Activated CD4-positive, alpha-beta T cell treated with anti-CD3 and anti-CD28 coated beads, Interleukin-2, amount 50 U/mL, for 48 hours (primary cell): ENCODE data around the gene ZBTB7B.
"Not testable (repeated sequence)": the region's sequence is repeated elsewhere in the genome, so short reads cannot be mapped to it uniquely, and the experiment has no call there.

Experiments used
- DNase-seq, 2 experiments: peaks; one replicate each; pipeline ENCODE4 v3.0.0-alpha.2; 2020

Gene ZBTB7B

DNA sequence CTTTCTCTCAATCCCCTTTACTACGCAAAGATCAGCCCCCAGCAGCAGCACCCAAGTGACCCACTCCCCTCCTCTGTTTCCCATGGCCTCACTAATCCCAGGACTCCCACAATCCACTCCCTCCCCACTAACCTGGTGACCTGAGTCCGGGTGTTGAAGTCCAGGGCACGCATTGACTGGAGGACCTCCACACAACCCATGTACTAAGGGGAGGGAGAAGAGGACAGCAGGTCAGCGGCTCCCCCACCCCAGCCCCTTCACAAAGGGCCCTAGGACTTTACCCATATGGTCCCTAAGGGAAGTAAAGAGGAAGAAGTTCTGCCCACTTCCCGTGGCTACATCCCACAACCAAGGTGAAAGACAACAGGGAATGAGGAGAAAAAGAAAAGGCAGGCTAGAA, 33.4 kb upstream of the ZBTB7B start:
- no peak for DNase-seq

DNA sequence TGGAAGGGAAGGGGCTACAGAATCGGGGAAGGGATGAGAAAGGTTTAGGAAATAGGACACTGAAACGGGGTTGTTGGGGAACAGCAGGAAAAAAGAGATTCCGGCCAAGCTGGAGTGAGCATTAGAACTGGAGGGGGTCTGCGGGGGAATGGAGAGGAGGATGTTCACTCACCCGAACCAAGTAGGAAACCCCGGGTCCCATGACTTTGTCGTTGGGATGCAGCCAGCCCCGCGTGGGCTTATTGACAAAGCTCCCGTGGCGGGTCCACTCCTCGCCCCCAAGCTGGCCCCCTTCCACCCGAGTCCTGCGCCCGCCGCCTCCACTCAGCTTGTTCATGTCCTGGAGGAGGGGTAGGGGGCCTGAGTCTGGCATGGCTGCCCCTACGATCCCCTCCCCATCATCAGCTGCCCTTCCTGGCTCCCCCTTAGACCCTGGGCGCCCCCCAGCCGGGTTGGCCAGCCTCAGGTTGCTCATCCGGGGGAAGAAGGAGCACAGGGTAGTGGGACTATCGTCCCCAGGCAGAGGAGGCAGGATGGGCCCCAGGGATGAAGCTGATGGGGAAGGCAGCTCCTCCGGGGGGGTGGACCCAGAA, 32.6 kb upstream of the ZBTB7B start:
- DNase-seq, result no peak

DNA sequence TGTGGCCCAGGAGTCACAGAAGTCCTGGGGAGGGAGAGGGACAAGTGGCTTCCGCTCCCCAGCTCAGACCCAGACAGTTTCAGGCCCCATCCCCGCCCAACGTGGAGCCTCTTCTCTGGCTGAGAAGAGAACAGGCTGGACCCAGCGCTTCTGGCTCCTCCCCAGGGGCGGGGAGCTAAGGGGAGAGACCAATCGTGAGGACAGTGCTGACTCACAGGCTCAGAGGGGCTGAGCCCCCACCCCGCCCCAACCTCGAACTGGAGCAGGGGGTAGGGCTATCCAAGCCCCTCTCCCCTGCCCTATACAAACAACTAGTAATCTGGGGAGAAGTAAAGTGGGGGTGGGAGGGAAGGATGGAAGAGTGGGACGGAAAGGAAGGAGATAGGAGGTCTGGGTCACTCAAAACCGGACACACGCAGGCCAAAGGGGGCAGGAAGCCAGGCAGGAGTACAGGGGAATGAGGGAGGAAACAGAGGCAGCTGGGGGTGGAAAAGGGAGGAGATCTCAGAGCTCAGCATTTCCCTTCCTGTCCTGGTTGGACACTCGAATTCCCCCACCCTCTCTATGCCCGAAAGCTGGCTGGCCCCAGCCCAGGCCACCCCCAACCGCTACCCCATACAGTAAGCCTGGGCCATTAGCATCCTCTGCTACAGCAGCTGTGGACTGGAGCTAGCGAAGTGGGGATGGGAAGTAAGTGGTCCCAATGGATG, 31.8 kb upstream of the ZBTB7B start, which contains the start of gene SHC1:
Gene SHC1 (minus strand): TSS at position 117 of the 710 bp plus-strand sequence. CDS start 221 bp downstream, outside the sequence.
- peak; percentile 61 to 68 for DNase-seq

DNA sequence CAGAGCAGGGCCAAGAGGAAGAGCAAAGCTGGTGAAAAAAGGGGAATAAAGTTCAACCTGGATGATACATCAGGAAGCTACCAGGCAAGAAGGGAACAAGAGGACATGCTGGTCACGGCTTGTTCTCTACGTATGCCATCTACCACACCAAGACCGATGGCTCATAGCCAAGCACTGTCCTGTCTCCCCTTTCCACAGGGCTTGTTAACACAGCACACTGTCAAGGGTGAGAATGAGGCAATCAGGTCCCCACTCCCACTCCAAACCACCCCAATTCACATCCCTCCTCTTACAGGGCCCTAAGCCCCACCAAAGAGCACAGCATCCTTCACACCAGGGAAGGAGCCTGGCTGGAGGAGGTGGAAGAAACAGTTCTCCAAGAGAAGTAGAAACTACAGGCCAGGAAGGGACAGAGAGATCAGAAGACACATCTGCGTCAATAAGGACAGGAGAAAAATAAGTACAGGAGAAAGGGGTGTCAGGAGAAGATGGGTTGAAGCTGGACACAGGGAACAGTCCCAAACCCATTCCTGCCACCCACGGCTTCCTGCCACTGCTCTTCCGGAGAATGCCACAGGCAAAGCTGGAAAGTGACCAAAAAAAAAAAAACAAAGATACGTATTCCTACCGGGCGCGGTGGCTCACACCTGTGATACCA, 31.1 kb upstream of the ZBTB7B start:
- no peak for DNase-seq

DNA sequence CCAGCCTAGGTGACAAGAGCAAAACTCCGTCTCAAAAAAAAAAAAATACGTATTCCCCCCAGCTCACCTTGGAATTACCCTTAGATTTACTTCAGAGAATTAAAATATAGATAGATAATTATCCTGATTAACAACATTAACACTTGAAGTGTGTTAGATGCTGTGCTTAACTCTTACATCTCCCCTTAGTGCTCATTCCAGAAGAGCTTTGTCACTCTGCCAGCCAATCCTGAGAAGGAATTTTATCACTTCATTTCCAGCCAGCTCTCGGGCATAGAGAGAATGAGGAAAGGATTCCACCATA, 30.4 kb upstream of the ZBTB7B start:
- no peak for DNase-seq

DNA sequence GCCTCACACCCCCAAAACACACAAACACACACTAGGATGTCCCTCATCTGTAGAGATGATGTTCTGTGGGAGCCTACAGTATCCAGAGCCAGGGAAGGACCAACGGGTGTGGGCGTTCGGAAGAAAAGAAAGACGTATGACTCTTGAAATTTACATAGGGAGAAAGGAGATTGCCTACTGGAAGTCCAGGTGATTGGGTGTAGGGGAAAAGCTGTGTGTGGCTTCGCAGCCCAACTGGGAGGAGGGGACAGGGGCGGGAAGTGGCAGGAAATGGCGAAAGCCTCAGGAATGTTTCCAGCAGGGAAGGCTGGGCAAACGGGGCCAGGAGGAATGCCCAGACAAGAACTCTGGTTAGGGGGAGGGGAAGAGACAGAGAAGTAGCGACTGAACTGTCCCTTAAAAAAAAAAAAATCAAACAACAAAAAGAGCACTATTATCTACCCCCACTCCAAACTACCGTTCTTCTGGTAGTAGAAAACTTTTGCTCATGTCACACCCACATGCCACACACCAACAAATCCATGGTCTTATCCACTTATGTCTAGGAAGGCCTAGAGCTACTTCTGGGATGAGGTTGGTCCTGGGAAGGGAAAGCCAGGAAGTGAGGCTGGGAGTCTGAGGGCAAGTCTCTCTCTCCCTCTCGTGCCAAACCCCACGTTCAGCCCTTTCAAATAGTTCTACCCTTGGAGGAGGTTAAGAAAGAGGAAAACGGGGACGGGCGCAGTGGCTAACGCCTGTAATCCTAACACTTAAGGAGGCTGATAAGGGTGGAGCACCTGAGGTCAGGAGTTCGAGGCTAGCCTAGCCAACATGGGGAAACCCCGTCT, 29.9 kb upstream of the ZBTB7B start:
- DNase-seq, result no peak

DNA sequence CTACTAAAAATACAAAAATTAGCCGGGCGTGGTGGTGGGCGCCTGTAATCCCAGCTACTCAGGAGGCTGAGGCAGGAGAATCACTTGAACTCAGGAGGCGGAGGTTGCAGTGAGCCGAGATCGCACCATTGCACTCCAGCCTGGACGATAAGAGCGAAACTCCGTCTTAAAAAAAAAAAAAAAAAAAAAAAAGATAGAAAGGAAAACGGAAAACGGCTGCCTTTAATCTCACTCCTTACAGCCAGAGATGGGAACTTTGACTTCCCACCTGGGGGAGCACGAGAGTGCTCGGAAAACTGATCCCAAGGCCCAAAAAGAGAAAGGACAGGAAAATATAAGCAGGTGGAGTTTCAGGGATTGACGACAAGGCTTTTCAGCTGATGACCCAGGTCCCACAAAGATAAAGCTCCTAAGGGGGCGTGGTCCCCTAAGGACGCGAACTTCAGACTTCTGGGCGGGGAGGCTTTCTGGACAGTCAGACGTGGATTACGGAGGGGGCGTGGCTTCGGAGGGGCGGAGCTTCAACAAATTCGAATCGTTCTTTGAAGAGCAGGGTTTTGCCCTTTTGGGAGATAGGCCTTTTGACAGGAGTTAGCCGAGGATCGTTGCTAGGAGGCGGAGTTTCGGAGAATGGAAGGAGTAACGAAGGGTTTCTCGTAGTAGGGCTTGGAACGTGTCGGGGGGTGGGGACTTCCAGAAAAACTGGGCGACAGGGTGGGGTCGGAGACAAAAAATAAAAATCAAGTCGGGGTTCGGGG, 29.1 kb upstream of the ZBTB7B start:
- peak; percentile 99 for DNase-seq

DNA sequence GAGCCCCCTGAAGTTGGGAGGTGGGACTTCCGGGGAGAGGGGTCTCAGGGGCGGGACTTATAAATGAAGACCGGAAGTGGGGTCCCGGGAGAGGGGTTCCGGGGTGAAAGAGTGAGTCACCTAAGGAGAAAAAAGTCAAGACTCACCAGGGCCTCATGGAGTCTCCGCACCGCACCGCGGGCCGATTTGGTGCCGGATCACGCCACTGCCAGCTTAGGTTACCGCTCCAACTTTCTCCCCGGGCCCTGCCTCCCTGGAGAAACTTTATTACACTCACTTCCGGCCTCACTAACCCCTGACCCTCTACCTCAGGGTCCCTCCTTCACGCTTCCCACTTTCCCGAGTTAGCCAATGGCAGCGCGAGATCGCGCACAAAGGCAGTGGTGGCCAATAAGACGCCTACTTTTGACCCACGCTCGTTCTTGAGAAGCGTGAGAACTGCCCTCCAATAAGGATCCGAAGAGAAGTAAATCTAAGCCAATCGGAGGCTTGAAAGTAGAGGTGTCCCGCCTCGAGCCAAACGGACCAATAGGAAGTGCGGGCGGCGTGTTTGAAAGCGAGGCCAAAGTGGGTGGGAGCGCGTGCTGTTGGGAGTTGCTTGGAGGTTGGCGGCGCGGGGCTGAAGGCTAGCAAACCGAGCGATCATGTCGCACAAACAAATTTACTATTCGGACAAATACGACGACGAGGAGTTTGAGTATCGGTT, 28.3 kb upstream of the ZBTB7B start, which contains the start of gene CKS1B:
Gene CKS1B (plus strand): TSS at position 580 of the 706 bp plus-strand sequence. CDS start 65 bp downstream, at position 645.
- DNase-seq, result peak; percentile 95 to 97

DNA sequence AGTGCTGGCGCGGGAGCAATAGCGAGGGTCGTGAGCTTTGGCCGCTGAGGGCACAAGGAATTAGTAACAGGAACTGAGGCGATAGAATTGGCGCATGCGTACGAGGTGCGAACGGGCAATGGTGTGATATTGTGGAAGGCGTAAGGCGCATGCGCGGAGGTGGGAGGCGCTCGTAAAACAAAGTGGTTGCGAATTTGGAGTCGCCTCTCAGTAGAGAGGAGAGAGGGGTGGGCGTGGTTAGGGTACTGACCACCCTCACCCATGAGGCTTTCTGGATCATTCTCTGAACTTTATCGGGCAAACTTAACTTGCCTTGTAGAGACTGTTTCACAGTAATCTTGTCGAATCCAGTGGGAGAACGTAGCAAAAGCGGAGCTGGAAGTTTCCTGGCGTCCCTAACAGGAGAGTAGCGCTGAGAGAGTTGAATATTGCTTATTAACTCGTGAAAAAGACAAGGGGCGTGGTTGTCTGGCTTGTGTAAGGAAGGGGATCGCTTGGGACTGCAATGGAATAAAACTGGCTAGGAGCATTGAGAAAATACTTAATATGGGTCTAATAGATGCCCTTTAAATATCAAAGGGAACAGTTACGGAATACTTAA, 27.7 kb upstream of the ZBTB7B start:
- peak; percentile 95 to 96 for DNase-seq

DNA sequence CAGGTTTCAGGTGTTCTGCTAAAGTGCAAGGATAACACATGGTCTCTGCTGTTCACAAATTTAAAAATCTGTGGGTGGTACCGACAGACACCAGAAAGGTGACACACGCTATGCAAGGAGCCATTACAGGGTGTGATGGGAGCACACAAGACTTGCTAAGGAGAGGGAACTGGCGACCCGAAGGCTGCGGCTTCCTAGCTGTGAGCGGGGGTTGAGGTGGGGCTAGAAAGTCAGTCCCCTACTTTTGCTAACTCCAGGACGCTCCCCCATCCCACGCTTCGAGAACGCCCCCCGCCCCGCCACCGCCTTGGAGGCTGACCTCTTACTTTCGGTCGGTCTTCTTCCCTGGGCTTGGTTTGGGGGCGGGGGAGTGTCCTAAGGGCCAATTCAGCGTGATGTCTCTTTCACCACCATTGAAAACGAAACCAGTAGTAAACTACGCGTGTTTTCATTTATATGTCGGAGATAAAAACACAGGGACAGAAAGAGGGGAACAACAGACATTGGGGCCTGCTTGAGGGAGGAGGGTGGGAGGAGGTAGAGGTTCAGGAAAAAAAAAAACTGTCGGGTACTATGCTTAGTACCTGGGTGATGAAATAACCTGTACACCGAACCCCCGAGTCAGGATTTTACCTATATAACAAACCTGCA, 27.1 kb upstream of the ZBTB7B start:
- peak; percentile 70 to 78 for DNase-seq

DNA sequence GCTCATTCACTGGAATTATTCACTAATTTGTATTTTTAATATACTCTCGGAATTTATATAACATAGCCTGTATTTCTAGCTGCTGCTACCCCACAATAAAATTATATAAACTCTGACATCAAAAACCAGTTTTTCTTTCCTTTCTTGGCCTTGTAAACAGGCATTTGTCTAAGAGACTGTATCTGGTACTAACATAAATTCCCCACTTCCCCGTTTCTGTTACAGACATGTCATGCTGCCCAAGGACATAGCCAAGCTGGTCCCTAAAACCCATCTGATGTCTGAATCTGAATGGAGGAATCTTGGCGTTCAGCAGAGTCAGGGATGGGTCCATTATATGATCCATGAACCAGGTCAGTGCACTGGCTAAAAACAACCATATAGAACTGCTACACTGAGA, 24.8 kb upstream of the ZBTB7B start:
- not testable (repeated sequence) for DNase-seq

DNA sequence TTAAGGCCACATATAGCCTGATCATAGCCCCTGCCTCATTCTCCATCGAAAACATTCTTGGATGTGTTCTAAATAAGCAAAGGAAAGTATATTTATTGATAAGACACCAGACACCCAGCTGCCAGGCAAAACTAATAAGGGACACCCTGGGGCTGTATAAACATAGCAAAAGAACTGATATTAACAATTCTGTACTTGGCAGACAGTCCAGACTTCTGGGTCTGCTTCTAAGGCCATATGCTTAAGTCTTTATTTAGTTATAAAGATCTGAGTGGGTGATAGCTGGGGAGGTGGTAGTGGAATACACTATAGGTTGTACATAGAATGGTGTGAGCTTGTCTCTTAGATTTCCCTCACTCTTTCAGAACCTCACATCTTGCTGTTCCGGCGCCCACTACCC, 24.2 kb upstream of the ZBTB7B start:
- no peak for DNase-seq

DNA sequence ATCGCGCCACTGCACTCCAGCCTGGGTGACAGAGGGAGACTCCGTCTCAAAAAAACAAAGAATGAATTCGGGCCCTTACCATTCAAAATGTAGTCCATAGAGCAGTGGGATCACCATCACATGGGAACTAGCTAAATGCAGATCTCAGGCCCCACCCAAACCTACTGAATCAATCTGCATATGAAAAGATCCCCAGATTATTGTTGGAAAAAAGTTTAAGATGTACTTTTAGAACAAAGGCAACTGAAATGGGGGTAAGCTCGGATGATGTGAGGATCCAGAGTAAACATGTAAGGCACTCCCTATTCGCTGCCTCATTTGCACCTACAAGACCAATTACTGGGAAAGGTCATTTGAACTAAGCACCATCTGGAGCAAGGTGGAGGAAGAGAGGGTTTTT, 20.3 kb upstream of the ZBTB7B start:
- DNase-seq, result no peak

DNA sequence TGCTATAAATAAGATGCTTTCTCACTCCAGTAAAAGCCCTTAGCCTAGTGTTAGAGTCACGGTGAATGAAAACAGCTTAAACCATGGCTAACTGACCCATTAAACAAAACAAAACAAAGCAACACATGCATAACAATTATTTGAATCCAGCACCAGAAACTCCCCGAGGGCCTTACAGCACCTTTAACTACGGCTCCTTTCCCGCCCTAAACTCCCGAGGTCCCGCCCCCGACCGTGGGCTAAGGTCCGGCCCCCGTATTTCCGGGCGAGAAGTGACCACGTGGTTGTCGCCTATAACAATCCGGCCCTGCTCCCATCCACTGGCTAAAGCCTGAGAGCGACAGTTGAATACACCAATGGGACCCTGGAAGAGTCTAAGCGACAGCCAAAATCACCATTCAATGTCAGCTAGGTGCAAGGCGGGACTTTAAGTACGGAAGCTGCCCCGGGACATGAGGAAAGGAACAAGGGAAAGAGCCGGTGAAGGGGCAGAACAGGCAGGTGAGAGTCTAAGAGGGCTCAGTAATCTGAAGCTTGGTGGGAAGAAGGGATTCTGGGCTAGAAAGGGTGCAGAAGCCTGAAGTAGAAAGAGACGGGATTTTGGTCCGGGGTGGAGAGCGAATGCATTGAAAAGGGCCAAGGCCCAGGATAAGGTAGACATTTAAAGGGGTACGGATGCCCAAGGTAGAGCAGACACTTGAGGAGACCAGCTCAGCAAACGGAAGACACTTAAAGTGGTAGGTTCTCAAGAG, 19.5 kb upstream of the ZBTB7B start, which contains the start of gene FLAD1:
Gene FLAD1 (plus strand): TSS at position 448 of the 752 bp plus-strand sequence. CDS start 351 bp downstream, outside the sequence.
- DNase-seq, result peak; percentile 96 to 97

DNA sequence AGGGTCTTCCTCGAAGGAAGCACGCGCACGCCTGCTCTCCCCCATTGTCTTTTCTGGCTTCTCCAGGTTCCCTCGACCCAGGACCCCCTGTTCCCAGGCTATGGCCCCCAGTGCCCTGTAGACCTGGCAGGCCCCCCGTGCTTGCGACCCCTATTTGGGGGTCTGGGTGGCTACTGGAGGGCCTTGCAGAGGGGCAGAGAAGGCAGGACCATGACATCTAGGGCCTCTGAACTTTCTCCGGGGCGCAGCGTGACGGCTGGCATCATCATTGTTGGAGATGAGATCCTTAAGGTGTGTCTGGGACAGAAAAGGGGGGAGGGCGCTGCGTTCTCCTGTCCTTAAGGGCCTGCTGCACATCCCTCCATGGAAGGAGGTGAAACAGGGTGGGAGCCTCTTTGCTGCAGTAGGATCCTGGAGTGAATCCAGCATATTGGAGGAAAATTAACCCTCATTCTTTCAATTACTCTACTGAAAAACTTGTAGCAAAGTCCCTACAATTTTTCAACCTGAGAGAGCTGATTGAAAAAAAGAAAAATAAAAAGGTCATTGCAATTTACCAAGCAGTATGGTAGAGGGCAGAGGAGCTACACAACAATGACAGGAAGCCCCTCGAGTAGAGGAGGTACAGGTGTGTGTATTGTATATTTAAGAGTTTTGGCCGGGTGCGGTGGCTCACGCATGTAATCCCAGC, 18.7 kb upstream of the ZBTB7B start:
- DNase-seq, result peak in 1 of 2 experiments; percentile 25

DNA sequence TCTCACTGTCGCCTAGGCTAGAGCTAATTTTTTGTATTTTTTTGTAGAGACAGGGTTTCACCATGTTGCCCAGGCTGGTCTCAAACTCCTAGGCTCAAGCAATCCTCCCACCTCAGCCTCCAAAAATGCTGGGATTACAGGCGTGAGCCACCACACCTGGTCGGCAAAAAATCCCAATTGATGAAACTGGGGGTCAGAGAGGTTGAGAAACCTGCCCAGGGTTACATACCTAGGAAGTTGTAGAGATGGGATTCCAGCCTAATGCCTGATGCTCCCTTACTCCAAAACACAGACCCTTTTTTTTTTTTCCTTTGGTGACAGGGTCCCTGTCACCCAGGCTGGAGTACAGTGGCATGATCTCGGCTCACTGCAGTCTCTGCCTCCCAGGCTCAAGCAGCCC, 15.9 kb upstream of the ZBTB7B start:
- DNase-seq, result not testable (repeated sequence)

DNA sequence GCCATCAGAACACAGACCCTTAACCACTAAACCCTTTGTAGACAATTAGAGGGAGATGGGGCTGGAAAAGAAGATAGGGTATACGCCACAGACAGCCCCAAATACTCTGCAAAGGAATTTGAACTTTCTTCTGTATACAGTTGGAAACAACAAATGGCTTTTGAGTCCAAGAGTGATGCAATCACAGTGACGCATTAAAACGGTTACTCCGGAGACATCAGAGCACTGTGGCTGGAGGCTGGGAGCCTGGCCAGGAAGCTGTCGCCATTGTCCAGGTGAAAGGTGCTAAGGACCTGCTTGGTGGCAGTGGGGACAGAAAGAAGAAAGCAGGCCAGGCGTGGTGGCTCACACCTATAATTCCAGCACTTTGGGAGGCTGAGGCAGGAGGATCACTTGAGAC, 15.3 kb upstream of the ZBTB7B start:
- no peak for DNase-seq

DNA sequence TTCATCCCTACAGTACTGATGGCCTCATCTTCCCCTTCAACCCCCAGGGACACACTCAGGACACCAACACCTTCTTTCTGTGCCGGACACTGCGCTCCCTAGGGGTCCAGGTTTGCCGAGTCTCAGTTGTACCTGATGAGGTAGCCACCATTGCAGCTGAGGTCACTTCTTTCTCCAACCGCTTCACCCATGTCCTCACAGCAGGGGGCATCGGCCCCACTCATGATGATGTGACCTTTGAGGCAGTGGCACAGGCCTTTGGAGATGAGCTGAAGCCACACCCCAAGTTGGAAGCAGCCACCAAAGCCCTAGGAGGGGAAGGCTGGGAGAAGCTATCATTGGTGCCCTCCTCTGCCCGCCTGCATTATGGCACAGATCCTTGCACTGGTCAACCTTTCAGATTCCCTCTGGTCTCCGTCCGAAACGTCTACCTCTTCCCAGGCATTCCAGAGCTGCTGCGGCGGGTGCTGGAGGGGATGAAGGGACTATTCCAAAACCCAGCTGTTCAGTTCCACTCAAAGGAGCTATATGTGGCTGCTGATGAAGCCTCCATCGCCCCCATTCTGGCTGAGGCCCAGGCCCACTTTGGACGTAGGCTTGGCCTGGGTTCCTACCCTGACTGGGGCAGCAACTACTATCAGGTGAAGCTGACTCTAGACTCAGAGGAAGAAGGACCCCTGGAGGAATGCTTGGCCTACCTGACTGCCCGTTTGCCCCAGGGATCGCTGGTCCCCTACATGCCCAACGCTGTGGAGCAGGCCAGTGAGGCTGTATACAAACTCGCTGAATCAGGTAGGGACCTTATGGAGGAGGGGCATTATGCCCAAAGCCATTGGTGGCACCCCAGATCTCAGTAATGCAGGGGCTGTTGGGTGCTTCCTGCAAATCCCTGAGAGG, 14.3 kb upstream of the ZBTB7B start:
- no peak for DNase-seq
